NCI-H1092 treated with DMSO at 0.1 percent for 48 hours (cell line): ENCODE results near the gene CFAP68.
A peak's percentile ranks its signal among the peaks of the same experiment; 100 is the strongest.
"Not testable (repeated sequence)": the region's sequence is repeated elsewhere in the genome, so short reads cannot be mapped to it uniquely, and the experiment has no call there.

Experiments used
- DNase-seq: peaks from one replicate; lab custom pipeline; 2025; lab: John Stamatoyannopoulos, UW

The CFAP68 gene

DNA sequence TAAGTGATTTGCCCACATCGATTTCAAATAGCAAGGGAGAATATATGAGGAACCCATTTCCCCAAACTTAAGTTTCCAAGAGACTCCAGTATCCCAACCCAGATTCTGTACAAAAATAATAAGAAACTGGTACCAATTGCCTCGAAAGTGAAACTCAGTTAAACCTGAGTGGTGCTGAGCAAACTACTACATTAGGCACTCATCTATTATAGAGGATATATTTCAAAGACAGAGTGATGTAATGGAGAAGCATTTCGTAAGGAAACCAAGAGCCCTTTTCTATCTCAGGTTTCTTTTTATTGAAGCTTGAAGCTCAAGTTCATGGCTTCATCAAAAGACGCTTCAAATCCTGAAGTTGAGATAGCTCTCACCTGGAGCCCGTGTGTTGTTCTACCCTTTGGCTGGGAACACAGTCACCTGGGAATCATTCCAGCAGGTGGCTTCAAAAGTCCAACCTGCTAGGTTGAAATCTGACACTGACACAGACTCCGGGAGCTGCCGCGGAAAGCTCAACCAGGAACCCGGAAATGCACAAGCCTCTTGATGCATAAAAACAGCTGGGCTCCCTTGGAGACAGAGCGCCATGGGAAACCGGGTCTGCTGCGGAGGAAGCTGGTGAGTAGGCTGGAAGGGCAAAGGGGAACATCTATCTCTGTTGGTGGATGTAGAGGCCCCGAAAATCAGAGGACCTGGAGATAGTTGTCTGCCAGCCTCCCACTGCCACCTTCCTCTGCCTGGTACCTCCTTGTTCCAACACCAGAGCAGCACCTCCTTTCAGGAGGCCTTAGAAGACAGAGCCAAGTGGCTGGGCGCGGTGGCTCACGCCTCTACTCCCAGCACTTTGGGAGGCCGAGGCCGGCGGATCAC lies 39.3 kb downstream of the CFAP68 start, which contains the start of gene C11orf52:
TSS of gene C11orf52 (plus strand) at position 524 of the 867 bp plus-strand sequence. CDS start at position 584, 60 bp downstream.
- DNase-seq = peak; percentile 84

DNA sequence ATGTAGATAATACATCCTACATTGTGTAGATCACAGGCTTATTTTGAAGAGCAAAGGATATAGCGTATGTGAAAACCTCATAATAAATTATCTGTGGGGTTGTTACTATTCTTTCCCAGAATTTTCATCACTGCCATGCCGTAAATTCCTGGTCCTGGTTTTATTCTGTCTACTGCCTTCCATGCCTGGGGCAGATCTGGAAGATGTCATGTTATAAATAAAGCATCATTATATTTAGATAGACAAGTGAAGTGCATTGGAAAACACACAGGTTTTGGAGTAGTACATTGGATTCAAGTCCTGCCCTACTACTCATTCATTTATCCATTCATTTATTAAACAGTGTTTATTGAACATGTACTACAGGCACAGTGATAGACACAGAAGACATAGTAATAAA lies 41.6 kb downstream of the CFAP68 start:
- DNase-seq = no peak

GRCh38 chr11:111921541-111922230 lies 42.3 kb downstream of the CFAP68 start:
- no peak for DNase-seq

DNA sequence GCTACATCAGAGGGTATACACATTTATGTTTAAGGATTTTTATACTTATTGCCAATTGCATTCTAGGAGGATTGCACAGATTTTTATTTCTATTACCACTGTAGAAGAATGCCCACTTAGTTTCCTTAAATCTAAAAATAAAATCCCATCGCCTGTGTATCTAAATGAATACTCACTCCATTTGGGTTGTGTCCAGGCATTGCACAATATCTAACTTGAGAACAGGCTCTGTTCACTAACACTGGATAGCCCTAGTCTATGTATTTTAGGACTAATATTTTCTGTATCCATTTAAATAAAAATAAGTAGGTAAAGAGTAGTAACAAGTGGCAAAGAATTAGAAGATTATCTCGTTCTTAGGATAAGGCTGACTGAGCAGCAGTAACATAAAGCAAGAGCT lies 43.5 kb downstream of the CFAP68 start:
- no peak for DNase-seq

DNA sequence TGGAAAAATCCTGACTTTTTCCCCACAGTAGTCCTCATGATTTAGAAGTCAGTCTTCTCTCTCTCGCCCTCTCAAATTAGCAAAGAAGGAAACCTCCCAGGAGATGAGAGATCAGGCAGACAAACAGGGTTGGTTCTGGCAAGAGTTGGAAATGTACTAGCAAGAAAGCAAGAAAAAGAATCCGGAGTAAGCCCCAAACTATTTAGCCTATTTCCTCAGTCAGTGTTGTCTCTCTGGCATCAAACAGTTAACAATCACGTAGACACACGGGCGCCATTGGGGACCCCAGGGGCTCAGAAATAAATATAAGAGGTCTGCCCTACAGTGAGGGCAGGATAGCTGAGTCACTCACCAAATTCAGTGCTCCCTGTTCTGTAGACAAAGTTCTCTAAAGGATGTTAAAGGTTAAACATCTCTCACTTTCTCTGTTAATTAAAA lies 44.0 kb downstream of the CFAP68 start:
- DNase-seq = no peak

DNA sequence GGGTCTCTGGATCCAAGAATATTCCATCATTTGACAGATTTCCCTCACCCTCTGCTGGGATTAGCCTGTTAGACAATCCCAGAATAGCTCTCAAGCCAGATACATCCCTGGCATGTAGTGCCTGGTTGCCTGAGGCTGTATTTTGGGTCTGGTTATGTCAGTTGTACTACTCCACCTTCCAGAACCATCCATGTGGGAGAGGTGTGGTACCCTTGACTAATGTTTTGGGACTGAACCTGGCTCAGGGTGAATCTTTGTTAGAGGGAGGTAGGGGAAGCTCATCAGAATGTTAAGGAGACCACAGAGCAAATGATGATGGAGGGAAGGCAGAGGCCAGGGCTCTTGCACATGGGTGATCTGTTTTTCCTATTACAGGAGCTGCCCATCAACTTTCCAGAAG lies 44.6 kb downstream of the CFAP68 start:
- no peak for DNase-seq

- no peak for DNase-seq
Measured at GRCh38 chr11:111925953-111926352, 46.6 kb downstream of the CFAP68 start.

- peak; percentile 99 for DNase-seq
Measured at GRCh38 chr11:111926505-111927391, 47.4 kb downstream of the CFAP68 start.

DNA sequence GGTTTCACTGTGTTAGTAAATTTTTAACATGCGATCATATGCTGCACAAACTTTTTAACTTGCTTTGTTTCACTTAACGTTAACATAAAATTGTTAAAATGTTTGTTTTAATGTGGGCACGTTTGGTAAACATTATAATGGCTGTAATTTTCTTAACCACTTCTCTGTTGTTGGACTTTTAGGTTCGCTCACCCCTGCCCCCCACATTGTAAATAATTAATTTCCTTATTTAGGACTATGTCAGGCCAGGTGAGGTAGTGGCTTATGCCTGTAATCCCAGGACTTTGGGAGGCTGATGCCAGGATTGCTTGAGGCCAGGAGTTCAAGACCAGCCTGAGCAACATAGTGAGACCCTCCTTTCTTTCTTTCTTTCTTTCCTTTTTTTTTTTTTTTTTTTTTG lies 51.1 kb downstream of the CFAP68 start:
- no peak for DNase-seq

- no peak for DNase-seq
Measured at GRCh38 chr11:111932611-111932950, 53.2 kb downstream of the CFAP68 start.

DNA sequence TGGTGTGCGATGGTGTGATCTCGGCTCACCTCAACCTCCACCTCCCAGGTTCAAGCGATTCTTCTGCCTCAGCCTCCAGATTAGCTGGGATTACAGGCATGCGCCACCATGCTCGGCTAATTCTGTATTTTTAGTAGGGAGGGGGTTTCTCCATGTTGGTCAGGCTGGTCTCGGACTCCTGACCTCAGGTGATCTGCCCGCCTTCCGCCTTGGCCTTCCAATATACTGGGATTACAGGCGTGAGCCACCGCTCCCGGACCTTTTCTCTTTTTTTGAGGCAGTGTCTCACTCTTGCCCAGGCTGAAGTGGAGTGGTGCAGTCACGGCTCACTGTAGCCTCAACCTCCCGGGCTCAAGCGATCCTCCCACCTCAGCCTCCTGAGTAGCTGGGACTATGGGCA lies 53.8 kb downstream of the CFAP68 start:
- DNase-seq = not testable (repeated sequence)

DNA sequence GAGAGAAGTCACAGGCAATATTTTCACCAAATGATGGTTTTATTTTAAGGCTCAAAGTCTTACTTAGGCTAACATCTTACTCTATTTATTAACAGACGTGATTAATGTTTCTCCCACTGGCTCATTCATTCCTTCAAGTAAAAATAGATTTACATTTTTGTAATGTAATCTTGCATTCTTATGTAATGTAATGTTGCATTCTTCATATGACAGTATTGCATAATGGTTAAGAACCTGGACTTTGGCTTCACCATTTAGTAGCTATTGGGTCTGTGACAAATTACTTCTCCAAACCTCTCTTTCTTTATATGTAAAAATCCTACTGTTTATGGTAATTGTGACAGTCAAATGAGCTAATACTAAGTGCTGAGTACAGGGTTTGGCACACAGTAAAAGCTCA lies 54.5 kb downstream of the CFAP68 start:
- no peak for DNase-seq

DNA sequence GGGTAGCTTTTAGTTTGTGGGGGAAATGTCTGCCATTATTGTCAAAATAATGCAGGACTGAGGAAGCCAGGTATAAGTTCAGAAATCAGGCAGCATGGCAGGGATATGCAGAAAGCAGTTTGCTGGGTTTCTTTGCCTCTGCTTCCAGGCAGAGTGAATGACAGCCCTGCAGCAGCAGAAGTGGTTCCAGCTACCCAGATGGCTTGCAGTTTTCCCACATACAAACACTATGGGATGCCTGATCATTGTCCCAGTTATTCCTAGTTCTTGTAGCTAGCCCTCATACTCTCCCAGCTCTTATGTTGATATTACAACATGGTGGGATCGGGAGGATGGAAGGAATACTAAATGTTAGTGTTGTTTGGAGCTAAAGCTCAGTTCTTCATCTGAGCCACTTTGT lies 55.0 kb downstream of the CFAP68 start:
- no peak for DNase-seq
